GM19240 (cell line): Measurements from ENCODE around the gene AKAP13.
"Not testable (repeated sequence)": the region's sequence is repeated elsewhere in the genome, so short reads cannot be mapped to it uniquely, and the experiment has no call there.

ENCODE experiments used
- DNase-seq: peaks from one replicate; pipeline ENCODE4 v3.0.0; 2011; ENCODE audit warnings: low spot score; ENCODE audit not compliant: insufficient read length

Gene AKAP13

GRCh38 chr15:85412066-85412465, 31.7 kb downstream of the AKAP13 start:
- no peak for DNase-seq

GRCh38 chr15:85412956-85413854, 32.8 kb downstream of the AKAP13 start:
- peak; percentile 56 for DNase-seq

- no peak for DNase-seq
Observed at GRCh38 chr15:85414037-85414436, 33.6 kb downstream of the AKAP13 start.

DNA sequence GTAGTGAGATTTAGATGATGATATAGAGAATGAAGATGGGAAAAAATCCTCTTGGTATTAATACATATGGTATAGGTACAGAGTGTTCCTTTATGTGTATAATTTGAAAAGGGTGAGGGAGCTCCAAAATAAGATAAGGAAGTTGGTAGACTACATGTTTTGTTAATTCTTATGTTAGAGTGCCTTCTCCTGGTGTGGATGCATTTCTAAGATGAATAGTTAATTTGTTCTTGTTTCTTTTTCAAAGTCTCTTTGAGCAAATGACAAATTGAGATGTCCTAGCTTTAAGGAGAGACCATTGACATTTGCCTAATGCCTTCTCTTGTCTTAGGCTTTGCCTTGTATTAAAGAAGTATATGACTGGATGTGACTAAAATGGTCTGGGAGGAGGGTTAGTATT, 34.1 kb downstream of the AKAP13 start:
- DNase-seq = no peak

GRCh38 chr15:85414991-85415390, 34.6 kb downstream of the AKAP13 start:
- DNase-seq = no peak

DNA sequence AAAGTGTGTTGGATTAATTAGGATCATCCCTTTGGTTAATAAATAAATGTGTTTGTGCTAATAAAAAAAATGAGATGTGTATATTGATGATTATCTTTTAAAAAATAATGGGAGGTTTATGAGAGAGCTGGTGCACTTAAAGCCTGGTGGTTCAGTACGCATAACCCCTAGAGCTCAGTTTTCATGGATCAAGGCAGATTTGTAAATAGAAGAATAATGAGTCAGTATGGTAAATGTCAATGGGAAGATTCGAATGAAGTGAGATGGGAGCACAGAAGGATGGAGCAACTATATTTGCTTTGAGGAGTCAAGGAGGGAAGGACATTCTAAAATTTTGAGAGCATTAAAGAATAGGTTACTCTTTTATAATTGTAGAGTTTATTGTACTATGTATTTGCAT, 35.4 kb downstream of the AKAP13 start:
- no peak for DNase-seq

DNA sequence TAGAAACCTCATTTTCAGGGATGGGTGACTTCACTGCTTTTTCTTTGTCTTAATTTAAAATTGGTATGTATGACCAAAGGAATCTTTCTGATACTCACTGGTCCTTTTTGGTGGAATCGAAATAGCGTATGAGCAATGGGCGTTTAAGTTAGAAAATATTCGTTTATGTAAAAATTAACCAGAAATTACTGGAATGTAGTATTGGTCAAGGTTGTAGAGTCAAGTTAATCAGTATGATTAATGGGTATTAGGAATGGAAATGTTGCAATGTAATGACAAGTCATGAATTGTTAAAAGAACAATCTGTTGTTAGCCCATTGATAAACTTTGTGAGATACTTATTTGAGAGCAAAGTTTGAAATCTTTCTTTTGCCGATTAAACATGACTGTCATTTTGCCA, 36.9 kb downstream of the AKAP13 start:
- no peak for DNase-seq

DNA sequence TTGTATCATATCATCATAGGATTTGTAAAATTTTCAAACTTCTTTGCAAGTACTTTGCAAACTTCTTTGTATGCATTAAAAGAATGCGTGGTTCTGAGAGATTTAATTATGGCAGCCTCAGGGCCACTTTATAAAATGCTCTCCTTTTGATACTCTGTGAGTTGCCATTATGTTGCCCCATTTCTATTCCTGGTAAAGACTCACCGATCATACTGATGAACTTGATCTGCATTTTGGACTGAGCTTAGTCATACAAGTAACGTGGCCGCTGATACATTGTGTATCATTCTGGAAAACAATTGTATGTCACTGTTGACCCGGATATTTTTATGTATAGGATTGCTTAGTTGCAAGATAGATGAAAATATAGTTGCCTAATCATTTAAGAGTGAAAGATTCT, 38.8 kb downstream of the AKAP13 start:
- DNase-seq = no peak

- no peak for DNase-seq
Observed at GRCh38 chr15:85421116-85421925, 40.9 kb downstream of the AKAP13 start.

GRCh38 chr15:85422607-85423006, 42.2 kb downstream of the AKAP13 start:
- DNase-seq = no peak

- no peak for DNase-seq
Observed at GRCh38 chr15:85423256-85423655, 42.9 kb downstream of the AKAP13 start.

- DNase-seq = no peak
Observed at GRCh38 chr15:85424154-85424553, 43.8 kb downstream of the AKAP13 start.

DNA sequence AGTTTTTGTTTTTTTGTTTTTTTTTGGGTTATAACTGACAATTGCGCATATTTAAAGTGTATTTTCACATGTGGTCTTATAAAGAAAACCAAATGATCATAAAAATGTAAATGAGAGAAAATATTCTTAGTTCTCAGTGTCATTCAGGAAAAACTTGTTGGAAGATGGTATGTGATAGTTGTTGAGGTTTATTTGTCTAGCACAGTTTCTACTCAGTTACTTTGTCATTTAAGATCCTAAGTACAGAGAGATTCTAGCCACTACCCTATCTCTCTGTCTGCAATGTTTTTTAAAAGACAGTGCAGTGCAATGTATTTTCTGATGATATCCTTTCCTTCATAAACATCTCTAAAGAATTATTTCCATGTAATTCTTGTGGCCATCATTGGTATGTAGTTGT, 46.1 kb downstream of the AKAP13 start:
- no peak for DNase-seq

DNA sequence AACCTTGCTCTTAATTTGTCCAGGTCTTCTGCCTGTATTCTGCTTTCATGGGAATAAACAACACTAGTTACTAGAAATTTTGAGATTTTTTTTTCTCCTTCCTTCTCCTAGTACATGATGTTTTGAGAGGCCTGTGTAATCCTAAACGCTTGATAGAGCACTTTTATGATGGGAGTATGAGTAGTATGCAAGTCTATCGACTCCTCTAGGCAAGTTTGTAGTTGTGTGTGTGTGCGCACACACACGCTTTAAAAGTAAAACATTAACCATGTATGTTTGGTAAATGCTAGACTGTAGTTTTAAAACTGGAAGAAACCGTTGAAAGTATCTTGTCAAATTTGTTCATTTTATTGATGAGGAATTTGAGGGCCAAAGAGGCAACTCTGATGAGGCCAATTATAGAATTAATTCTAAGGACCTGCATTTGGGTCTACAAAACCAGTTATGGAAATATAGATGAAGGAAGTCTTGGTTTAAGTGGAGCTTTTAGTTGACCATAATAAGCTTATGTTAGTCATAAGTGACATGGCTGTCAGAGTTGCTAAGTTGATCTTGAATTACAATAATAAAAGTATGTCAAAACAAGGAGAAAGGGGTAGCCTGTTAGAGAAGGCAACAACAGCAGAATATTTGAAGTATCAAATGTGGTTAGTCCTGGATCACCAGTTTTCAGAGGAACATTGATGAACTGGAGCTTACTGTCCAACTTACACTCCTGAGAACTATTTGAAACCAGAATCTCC, 47.1 kb downstream of the AKAP13 start:
- no peak for DNase-seq

DNA sequence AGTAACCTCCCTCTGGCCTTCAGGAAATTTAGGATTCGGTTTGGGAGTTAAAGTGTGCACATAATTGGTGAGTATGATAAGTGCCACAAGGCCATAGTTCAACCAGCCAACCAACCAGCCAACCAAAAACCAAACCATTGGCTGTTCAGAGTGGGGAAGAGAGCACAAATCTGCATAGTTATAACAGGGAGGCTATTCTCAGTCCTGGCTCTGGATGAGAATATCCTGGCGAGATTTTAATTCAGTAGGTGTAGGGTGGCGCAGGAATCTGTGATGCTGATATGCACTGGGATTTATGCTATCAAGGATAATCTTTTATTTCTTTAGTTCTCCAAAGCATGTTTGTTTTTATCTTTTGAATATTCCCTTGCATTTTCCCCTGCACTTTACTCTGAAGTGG, 49.1 kb downstream of the AKAP13 start:
- DNase-seq = no peak

- DNase-seq = peak; percentile 58
Observed at GRCh38 chr15:85430406-85431204, 50.2 kb downstream of the AKAP13 start.

- DNase-seq = no peak
Observed at GRCh38 chr15:85439996-85440395, 59.6 kb downstream of the AKAP13 start.

- DNase-seq = peak; percentile 8
Observed at GRCh38 chr15:85440451-85440850, 60.0 kb downstream of the AKAP13 start.

DNA sequence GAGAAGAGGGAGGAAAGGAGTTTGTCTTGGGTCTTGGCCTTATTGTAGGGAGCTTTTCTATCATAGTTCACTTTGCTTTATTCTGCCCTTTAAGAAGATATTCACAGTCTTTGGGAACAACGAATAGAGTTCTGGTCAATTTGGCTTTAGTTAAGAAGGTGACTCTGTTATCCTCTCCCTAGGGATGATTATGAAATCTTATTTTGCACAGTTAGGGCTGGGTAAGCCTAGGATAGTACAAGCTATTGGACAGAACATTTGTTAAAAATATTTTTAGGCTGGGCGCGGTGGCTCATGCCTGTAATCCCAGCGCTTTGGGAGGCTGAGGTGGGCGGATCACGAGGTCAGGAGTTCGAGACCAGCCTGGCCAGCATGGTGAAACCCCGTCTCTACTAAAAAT, 61.5 kb downstream of the AKAP13 start:
- DNase-seq = not testable (repeated sequence)

DNA sequence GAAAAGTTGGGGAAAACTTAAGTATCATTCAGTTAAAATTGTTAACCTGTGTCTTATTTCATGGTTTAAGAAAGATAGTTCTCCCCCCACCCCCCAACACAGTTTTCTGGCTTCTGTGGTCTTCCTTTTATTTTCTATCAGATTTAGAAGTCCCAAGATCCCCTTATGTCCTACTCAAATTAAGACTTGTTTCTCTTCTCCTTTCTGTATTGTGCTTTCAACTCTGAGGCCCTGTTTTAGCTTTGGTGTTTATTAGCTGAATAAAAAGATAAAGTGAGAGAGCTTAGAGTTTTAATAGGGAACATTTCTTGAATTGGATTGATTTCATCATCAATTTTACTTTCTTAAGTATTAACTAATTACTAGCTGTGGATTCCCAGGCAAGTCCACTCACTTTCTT, 62.6 kb downstream of the AKAP13 start:
- no peak for DNase-seq

GRCh38 chr15:85443593-85444087, 63.2 kb downstream of the AKAP13 start:
- no peak for DNase-seq
